Stimulated activated CD4-positive, alpha-beta T cell treated with anti-CD3 and anti-CD28 coated beads, Interleukin-4, amount 100 ng/mL, for 1 hour (primary cell): ENCODE measurements around the gene SPATA17.
"Not testable (repeated sequence)": the region's sequence is repeated elsewhere in the genome, so short reads cannot be mapped to it uniquely, and the experiment has no call there.

Experiments
- DNase-seq: peaks from one replicate; pipeline ENCODE4 v3.0.0-alpha.2; 2020

The SPATA17 gene

GRCh38 chr1:217630711-217631591 is at the start of gene SPATA17, which contains the start of gene GPATCH2:
Gene SPATA17, plus strand, starts transcription at chr1:217631344. Its CDS starts 35 bp downstream, at chr1:217631379.
Gene GPATCH2, minus strand, starts transcription at chr1:217631090. Its CDS starts 119 bp downstream, at chr1:217630971.
- peak; percentile 71 for DNase-seq

- DNase-seq: not testable (repeated sequence)
Measured at GRCh38 chr1:217584286-217584811, 46.8 kb upstream of the SPATA17 start.

GRCh38 chr1:217585577-217585976 is 45.6 kb upstream of the SPATA17 start:
- no peak for DNase-seq

- DNase-seq: no peak
Measured at GRCh38 chr1:217586586-217586985, 44.6 kb upstream of the SPATA17 start.

- DNase-seq: no peak
Measured at GRCh38 chr1:217590598-217590997, 40.5 kb upstream of the SPATA17 start.

- no peak for DNase-seq
Measured at GRCh38 chr1:217599154-217599553, 32.0 kb upstream of the SPATA17 start.

- no peak for DNase-seq
Measured at GRCh38 chr1:217602380-217602779, 28.8 kb upstream of the SPATA17 start.

GRCh38 chr1:217605390-217605789 is 25.8 kb upstream of the SPATA17 start:
- no peak for DNase-seq

- DNase-seq: no peak
Measured at GRCh38 chr1:217614200-217614712, 16.9 kb upstream of the SPATA17 start.

- no peak for DNase-seq
Measured at GRCh38 chr1:217617126-217617525, 14.0 kb upstream of the SPATA17 start.

GRCh38 chr1:217620814-217621213 is 10.3 kb upstream of the SPATA17 start:
- no peak for DNase-seq

GRCh38 chr1:217622042-217622441 is 9.1 kb upstream of the SPATA17 start:
- no peak for DNase-seq

GRCh38 chr1:217626321-217626720 is 4.8 kb upstream of the SPATA17 start:
- DNase-seq: no peak

- DNase-seq: no peak
Measured at GRCh38 chr1:217627431-217627830, 3.7 kb upstream of the SPATA17 start.

GRCh38 chr1:217642455-217642854 is 11.3 kb downstream of the SPATA17 start:
- no peak for DNase-seq

- DNase-seq: no peak
Measured at GRCh38 chr1:217647791-217648190, 16.6 kb downstream of the SPATA17 start.

GRCh38 chr1:217650674-217651073 is 19.5 kb downstream of the SPATA17 start:
- DNase-seq: no peak

- DNase-seq: no peak
Measured at GRCh38 chr1:217660353-217661062, 29.4 kb downstream of the SPATA17 start.

- DNase-seq: no peak
Measured at GRCh38 chr1:217661407-217661806, 30.3 kb downstream of the SPATA17 start.

- DNase-seq: no peak
Measured at GRCh38 chr1:217668351-217668940, 37.3 kb downstream of the SPATA17 start.

- no peak for DNase-seq
Measured at GRCh38 chr1:217673387-217673786, 42.2 kb downstream of the SPATA17 start.

- DNase-seq: no peak
Measured at GRCh38 chr1:217674028-217674729, 43.0 kb downstream of the SPATA17 start.
